HG03175 (cell line): ENCODE data around the gene PLOD2.

Source experiments
- ATAC-seq: cut with Tn5 transposase; IDR thresholded peaks from one replicate; pipeline ENCODE4 v1.9.1; 2021; ENCODE audit warnings: mild to moderate bottlenecking, moderate library complexity; ENCODE audit not compliant: unreplicated experiment

The PLOD2 gene

DNA sequence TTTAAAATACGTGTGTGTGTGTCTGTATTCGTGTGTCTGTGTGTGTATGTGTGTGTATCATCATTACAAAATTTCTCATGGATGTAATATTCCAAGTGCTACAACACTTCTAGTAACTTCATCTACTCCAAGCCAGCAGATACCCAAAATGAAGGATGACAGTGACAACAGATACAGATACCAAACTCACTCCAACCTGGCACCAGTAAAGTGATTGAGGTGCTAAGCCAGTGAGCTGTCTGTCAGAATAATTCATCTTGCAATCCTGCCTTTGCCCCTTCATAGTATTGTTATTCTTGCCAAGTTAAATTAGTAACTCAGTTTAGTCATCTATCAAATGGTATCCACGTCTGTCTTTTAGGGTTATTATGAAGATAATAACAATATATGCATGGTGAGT lies 58.1 kb downstream of the PLOD2 start:
- no peak for ATAC-seq

GRCh38 chr3:146101538-146101937 lies 59.4 kb downstream of the PLOD2 start:
- no peak for ATAC-seq

DNA sequence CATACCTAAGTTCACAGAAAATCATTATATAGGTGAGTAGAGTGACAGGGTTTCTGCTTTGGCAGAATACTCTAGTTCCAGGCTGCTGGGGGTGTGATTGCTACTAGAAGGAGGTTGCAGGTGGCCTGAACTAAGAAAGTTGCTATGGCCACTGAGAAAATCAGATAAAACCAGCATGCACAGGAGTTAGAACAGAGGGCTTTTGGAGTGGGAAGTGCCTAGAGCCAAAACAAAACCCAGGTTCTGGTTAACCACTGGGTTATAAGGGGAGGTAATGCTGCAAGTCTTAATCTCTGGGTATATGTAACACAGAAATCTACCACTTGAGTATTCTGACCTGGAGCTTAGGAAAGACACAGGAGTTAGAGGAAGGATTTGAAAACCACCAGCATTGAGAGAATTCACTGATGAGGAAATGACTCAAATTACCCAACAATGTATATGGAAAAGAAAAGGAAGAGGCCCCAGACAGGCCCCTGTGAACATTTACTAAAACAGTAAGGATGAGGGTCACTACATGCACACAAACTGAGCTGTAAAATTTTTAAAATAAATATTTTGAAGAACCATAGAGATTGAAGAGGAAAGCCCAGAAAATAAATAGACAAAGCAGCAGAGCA lies 60.0 kb downstream of the PLOD2 start:
- no peak for ATAC-seq

DNA sequence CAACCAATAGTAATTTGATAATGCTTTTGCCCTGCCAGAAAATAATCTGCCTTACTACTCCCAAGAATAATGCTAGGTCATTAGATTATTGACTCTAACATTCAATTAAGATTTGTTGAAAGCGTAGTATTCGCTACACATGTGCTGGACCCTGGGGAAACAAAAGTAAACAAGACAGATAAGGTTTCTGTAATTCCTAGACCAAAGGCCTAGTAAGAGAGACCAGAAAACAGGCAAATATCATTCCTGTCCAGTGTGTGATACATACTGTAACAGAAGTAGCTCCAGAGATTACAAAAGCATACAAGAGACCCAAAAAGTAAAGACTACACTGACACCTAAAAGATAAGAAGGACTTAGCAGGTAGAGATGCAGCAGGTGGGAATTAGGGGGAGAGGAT lies 60.8 kb downstream of the PLOD2 start:
- no peak for ATAC-seq

- no peak for ATAC-seq
Measured at GRCh38 chr3:146099316-146099715, 61.7 kb downstream of the PLOD2 start.

DNA sequence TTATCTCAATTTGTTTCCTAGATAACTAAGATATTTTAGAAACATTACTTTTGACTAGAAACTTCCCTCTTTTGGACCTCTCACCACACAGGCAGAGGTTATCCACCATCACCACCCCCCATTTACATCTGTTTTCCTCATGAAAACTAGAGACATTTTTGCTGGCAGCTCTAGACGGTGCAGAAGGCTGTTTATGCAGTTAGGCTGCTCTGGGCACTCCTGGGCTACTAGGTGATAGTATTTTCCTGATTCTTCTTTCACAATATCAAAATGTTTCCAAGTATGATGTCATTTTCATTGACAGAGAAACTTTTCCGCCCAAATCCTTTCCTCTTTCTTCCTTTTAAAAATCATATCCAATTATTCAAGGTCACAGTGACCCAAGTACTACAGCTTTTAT lies 67.1 kb downstream of the PLOD2 start:
- ATAC-seq = no peak

GRCh38 chr3:146092230-146092629 lies 68.8 kb downstream of the PLOD2 start:
- no peak for ATAC-seq

DNA sequence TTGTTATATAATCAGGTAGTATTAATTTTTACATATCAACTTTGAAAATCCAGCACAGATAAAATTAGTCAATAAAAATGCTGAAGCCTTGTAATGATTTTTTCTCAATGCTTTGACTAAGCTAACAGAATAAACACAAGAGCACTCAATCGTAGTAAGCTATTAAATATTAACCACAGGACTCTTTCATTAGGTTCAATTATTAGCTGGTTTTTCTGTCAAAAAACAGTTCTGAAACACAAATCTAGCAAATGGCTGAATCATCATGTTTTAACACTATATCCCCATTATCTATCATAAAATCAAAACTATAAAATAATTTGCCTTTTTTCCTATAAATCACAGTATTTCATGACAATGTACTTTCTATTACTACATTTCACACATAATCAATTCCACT lies 69.6 kb downstream of the PLOD2 start:
- peak; percentile 74 for ATAC-seq

DNA sequence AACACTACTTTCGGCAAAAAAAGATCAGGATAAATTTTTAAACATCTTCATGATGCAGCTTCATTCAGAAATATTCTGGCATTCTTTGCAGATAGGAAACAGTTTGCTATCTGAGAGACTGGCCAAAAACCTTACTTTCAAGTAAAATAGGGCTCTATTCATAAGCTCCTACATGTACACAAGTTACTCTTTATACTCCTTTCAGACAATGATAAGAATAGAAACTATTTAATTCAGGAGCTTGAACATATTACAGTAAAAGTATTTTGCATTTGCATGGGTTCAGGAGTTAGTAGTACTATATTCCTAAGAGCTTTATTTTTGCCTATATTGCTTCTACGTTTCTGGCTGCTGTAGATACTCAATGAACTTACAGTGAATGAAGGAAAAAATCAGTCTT lies 70.5 kb downstream of the PLOD2 start:
- no peak for ATAC-seq

- no peak for ATAC-seq
Measured at GRCh38 chr3:146088840-146089239, 72.1 kb downstream of the PLOD2 start.

DNA sequence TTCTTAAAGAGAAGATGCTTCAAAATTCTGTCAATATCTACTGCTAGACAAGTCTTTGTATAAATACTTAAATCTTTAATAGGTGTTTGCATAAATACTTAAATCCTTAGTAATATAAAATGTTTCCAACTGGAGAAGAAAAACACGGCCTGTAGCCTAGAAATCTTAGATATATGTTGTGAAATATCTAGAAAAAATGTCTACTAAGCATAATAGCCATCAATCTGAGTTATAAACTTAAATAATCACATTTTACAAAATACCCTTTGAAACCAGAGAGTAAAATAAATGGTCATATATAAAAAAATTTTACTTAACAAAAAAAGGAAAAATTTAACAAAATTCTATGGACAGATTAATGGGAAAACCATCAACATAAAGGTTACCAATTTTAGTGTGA lies 73.9 kb downstream of the PLOD2 start:
- ATAC-seq = no peak

DNA sequence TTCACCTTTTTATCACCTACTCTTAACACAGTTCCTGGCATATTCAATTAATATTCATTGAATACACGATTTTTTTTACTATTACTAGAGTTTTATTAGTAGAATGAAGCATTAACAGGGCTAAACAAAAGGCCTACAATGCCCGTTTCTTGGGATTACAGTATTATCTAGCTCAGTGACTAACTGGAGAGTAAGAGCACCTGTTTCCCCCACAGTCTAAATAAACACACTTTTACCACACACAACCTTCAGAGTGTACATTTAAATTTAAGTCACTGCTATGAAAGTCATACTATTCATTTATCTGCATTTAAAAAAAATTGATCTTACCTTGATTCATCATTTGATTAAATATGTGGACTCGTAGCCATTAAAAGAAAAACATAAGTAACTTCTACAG lies 74.8 kb downstream of the PLOD2 start:
- no peak for ATAC-seq

DNA sequence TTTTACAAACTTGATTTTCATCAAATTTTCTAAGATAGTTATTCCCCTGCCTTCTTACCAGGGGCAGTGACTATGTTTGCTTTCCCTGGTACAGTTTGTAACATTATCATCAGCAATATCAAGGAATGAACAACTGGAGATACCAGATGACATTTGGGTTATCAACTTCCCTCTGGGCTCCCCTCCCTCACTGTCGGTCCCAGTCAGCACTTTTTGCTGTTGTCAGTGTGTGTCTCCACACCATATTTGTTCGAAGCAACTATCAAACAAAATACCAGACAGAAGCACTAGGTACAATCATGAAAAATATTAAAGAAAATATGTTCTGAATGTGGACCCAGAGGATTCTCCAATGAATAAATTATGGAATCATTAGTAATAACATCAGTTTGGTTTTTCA lies 75.3 kb downstream of the PLOD2 start:
- ATAC-seq = no peak

GRCh38 chr3:146080578-146080977 lies 80.4 kb downstream of the PLOD2 start:
- ATAC-seq = no peak

DNA sequence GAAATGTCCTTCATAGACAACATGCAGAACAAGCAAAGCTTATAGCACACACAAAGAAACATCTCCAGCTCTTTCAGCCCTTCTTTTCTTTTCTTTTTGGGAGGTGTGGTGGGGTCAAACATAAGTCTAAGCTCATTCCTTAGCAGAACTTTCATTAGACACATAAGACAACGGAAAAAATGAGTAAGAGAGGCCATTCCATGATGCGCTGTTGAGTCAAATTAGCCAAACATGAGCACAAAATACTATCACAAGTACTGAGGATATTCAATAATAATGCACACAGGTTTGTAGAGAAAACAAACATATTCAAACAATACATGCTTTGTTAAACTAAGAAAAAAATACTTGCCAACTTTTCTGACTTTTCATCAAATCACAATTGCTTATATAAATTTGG lies 83.0 kb downstream of the PLOD2 start:
- ATAC-seq = no peak

DNA sequence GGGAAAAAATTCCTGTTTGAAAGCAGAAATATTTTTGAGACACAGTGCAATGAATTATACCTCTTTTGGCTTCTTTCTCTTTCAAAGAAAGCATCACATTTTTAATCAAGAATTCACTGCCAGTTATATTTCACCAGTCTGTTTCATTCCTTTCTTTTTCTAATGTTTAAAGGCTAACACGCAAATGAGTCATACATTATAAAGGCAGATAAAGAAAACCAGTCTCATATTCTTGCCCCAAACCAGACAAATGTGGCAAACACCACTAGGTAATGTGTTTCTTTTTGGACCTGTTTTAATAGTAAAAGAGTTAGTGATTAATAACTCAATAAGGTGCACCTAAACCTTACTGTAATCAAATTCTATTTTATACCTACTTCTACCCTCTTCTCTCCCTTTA lies 83.8 kb downstream of the PLOD2 start:
- ATAC-seq = no peak

DNA sequence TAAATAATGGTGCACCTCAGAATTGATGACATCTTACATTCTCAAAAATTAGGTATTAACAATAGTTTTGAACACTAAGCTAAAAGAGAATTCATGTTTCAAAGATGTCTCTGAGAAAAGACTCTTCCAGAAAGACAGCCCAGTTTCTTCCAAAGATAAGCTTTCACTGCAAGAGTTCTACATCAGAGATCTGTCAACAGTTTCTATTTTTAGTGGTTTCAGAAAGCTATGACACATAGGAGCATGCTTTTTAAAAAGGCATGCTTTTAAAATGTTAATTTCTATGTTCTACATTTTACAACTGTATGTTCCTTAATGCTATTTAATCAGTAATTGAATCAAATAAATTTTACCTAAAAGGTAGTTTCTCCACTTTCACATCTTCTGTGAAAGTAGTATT lies 88.2 kb downstream of the PLOD2 start:
- ATAC-seq = no peak

DNA sequence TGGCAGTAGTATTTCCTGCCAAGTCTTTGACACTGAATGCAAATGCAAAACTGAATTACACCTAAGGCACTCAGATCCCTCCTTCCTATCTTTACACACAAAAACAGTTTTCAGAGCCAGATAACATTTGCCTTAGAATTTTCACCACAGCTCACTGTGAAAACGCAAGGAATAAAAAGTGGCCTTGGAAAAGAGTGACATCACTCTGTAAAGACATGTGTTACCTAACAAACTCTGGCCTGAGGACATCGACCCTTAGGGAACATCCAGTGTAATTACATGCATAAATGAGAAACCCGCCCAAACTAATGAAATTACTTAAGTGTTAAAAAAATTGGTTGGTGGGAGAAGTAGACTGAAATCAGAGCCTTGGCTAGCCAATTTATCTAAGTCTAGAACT lies 88.9 kb downstream of the PLOD2 start:
- no peak for ATAC-seq

- ATAC-seq = no peak
Measured at GRCh38 chr3:146071632-146072031, 89.4 kb downstream of the PLOD2 start.

GRCh38 chr3:146067048-146067447 lies 93.9 kb downstream of the PLOD2 start:
- ATAC-seq = no peak

- peak; percentile 57 for ATAC-seq
Measured at GRCh38 chr3:146065573-146066006, 95.4 kb downstream of the PLOD2 start.

- no peak for ATAC-seq
Measured at GRCh38 chr3:146058241-146058640, 102.7 kb downstream of the PLOD2 start.

DNA sequence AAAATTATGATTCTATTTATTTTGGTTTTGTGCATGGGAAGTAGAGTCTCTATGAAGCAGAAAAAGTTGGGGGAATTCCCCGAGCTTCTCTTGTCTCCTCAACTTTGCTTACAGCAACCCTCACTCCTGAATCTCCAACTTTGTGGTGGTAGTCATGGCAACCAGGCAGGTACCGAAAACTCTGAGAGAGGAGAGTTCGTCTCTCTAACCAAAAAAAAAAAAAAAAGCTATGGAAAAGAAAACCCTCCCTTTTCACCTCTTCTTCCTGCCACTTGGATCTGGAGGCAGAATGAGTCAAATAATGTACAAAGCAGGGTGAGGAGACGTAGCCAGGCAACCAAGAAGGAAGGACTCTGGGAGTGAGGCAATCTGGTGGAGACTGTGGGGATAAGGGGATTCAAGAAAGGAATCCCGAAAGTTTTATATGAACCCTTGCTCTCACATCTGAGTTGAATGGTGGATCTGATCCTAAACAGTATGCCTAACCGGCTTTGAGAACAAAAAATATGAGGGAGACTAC lies 108.1 kb downstream of the PLOD2 start:
- ATAC-seq = no peak
